ENCODE data around the gene NEMP2. TPM values are rescaled to one million over a fixed set of nuclear protein-coding genes. Genes with fewer than 3 reads are reported as not detected.

The NEMP2 gene
- total RNA-seq, 1 donor from 2014 or later, result 3.8 TPM

GRCh38 chr2:190547886-190548285, 13.4 kb upstream of the NEMP2 start:
- Histone ChIP-seq H3K4me3 (ENCODE audit: low read depth, low read length) (no peak overlapping the region), H3K27me3 (ENCODE audit: control insufficient read depth, insufficient read depth, low read length) (no peaks in the 10 kb centered on the region), H3K36me3 (ENCODE audit: control insufficient read depth, insufficient read depth, low read length) (no peaks in the 10 kb centered on the region)
- no peak for DNase-seq (ENCODE audit: low read depth)
- no peak for TF ChIP-seq CTCF (IDR thresholded peaks at IDR 0.05; ENCODE audit: insufficient read depth, low read length, poor library complexity, severe bottlenecking)

GRCh38 chr2:190546734-190547133, 12.2 kb upstream of the NEMP2 start:
- no peak for DNase-seq (ENCODE audit: low read depth)
- no peak overlapping the region for H3K4me3 ChIP-seq (ENCODE audit: low read depth, low read length)
- H3K27me3 ChIP-seq (ENCODE audit: control insufficient read depth, insufficient read depth, low read length), result no peaks in the 10 kb centered on the region
- no peak for TF ChIP-seq CTCF (IDR thresholded peaks at IDR 0.05; ENCODE audit: insufficient read depth, low read length, poor library complexity, severe bottlenecking)
- H3K36me3 ChIP-seq (ENCODE audit: control insufficient read depth, insufficient read depth, low read length), result no peaks in the 10 kb centered on the region

DNA sequence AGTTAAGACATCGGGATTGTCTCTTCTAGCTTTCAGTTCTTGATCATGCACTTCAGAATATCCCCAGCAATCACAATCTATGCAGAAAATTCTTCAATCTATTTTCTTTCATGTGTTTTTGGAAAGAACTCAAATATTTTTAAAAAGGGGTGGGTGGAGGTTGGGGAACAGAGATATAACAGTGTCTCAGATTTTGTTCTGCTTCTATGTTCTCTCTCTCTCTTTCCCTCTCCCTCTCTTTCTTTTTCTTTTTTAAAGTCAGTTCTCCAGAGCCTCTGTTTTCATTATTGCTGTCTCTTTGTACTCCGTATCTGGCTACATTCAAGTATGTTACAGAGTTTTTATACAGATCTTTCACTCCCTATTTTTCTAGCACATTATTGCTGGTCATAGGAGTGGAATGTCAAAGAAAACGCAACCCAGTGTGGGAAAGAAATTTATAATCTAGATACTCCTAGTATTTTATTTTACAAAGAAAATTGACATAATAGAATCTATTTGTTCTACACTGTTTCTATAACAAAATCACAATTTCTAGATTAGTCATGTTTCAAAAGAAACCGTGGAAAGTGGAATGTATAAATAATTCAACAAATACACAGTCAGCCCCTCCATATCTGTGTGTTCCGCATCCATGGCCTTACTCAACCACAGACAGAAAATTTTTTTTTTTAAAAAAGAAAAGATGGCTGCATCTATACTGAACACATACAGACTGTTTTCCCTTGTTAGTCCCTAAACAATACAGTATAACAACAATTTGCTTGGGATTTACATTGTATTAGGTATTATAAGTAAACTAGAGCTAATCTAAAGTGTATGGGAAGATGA, 11.2 kb upstream of the NEMP2 start:
- no peak for TF ChIP-seq CTCF (IDR thresholded peaks at IDR 0.05; ENCODE audit: insufficient read depth, low read length, poor library complexity, severe bottlenecking)
- no peak for DNase-seq (ENCODE audit: low read depth)
- Histone ChIP-seq H3K27me3 (ENCODE audit: control insufficient read depth, insufficient read depth, low read length) (no peaks in the 10 kb centered on the region), H3K36me3 (ENCODE audit: control insufficient read depth, insufficient read depth, low read length) (no peaks in the 10 kb centered on the region), H3K4me3 (ENCODE audit: low read depth, low read length) (no peak overlapping the region)

- DNase-seq (ENCODE audit: low read depth), result no peak
- Histone ChIP-seq H3K27me3 (ENCODE audit: control insufficient read depth, insufficient read depth, low read length) (no peaks in the 10 kb centered on the region), H3K36me3 (ENCODE audit: control insufficient read depth, insufficient read depth, low read length) (no peaks in the 10 kb centered on the region), H3K4me3 (ENCODE audit: low read depth, low read length) (no peak overlapping the region)
- no peak for TF ChIP-seq CTCF (IDR thresholded peaks at IDR 0.05; ENCODE audit: insufficient read depth, low read length, poor library complexity, severe bottlenecking)
These were observed 10.6 kb upstream of the NEMP2 start for GRCh38 chr2:190545093-190545492.

DNA sequence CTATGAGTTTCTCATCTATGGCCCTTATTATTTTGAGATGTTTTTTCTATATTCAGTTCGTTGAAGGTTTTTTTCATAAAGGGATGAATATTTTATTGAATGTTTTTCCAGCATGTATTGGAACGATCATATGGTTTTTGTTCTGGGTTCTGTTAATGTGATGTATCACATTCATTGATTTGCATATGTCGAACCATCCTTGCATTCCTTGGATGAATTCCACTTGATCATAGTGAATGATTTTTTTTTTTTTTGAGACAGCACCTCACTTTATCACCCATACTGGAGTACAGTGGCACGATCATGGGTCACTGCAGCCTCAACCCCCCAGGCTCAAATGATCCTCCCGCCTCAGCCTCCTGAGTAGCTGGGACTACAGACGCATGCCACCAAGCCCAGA, 5.5 kb upstream of the NEMP2 start:
- H3K36me3 ChIP-seq (ENCODE audit: control insufficient read depth, insufficient read depth, low read length), result no peaks in the 10 kb centered on the region
- no peak for TF ChIP-seq CTCF (IDR thresholded peaks at IDR 0.05; ENCODE audit: insufficient read depth, low read length, poor library complexity, severe bottlenecking)
- DNase-seq (ENCODE audit: low read depth), result no peak
- no peaks in the 10 kb centered on the region for H3K27me3 ChIP-seq (ENCODE audit: control insufficient read depth, insufficient read depth, low read length)
- H3K4me3 ChIP-seq (ENCODE audit: low read depth, low read length), result no peak overlapping the region

DNA sequence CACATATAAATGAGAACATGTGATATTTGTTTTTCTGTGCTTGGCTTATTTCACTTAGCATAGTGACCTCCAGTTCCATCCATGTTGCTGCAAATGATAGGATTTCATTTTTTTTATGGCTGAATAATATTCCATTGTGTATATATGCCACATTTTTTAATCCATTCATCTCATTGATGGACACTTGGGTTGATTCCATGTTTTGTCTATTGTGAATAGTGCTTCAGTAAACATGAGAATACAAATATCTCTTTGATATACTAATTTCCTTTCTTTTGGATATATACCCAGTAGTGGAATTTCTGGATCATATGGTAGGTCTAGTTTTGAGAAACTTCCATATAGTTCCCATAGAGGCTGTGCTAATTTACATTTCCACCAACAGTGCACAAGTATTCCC, 3.7 kb upstream of the NEMP2 start:
- no peak overlapping the region for H3K4me3 ChIP-seq (ENCODE audit: low read depth, low read length)
- no peak for DNase-seq (ENCODE audit: low read depth)
- no peaks in the 10 kb centered on the region for H3K27me3 ChIP-seq (ENCODE audit: control insufficient read depth, insufficient read depth, low read length)
- no peaks in the 10 kb centered on the region for H3K36me3 ChIP-seq (ENCODE audit: control insufficient read depth, insufficient read depth, low read length)
- no peak for TF ChIP-seq CTCF (IDR thresholded peaks at IDR 0.05; ENCODE audit: insufficient read depth, low read length, poor library complexity, severe bottlenecking)

All from kidney epithelial cell (primary cell).